HepG2 (cell line): ENCODE results near the gene TMEM14A. TPM values are rescaled to one million over a fixed set of nuclear protein-coding genes. Genes with fewer than 3 reads are reported as not detected.

Source experiments
- ATAC-seq: fragments of 200-7000 bp; cut with Tn5 transposase; 3 replicates; pipeline ENCODE4 v1.9.1; 2020; ENCODE audit warnings: mild to moderate bottlenecking, moderate library complexity
- BruUV-seq: library from RNA; stranded (reverse); fragments of 400-500 nt; replicated peaks from 2 replicates; lab custom pipeline; 2021; lab: Mats Ljungman, UMichigan
- CTCF ChIA-PET: fragments of 300-600 bp; formaldehyde crosslinking; extraction: SDS; loops from one replicate; lab custom pipeline; 2021; ENCODE audit warnings: low total read pairs, inconsistent platforms, low intra/inter-chr PET ratio; lab: Yijun Ruan, JAX
- POLR2A ChIA-PET: fragments of 350-600 bp; sonication (Branson Sonifier 250); formaldehyde crosslinking; loops from one replicate; lab custom pipeline; 2020; ENCODE audit warnings: antibody characterized with exemption, inconsistent platforms; lab: Yijun Ruan, JAX
- DNase-seq: peaks from one replicate; pipeline ENCODE4 v3.0.0-alpha.2; 2015; ENCODE audit warnings: low spot score
- FAIRE-seq: peaks from 3 replicates; lab custom pipeline; 2011; peaks lifted over from hg19 to GRCh38; lab: Jason Lieb, UNC
- H2AFZ ChIP-seq: one replicate; pipeline ENCODE4 v1.6.1; 2011; ENCODE audit warnings: low read length, inconsistent platforms
- H3K27ac ChIP-seq: fragments of 300-600 bp; 3 replicates; pipeline ENCODE4 v1.8.0; 2011; ENCODE audit warnings: mixed run types, mild to moderate bottlenecking, mixed read lengths, low read length, inconsistent platforms; ENCODE audit not compliant: insufficient read depth; ENCODE audit errors: extremely low read length
- H3K27me3 ChIP-seq, 2 experiments: fragments of 200-600 bp in 1 of 2; 2 replicates in 1 of 2; 3 replicates in 1 of 2; pipeline versions ENCODE4 v1.6.0 to v1.8.0; 2011; ENCODE audit warnings: low read length in 2 of 2, mild to moderate bottlenecking in 2 of 2, moderate library complexity in 2 of 2, inconsistent platforms in 1 of 2; ENCODE audit not compliant: insufficient read depth in 2 of 2, control insufficient read depth in 1 of 2
- H3K36me3 ChIP-seq, 2 experiments: fragments of 200-600 bp in 1 of 2; replicated peaks in 1 of 2; 2 replicates in 1 of 2; 3 replicates in 1 of 2; pipeline versions ENCODE4 v1.5.1 to v1.8.0; 2011; ENCODE audit warnings: low read length in 2 of 2, inconsistent platforms in 1 of 2; ENCODE audit not compliant: insufficient read depth in 2 of 2, control insufficient read depth in 1 of 2
- H3K4me1 ChIP-seq: 2 replicates; pipeline ENCODE4 v1.5.1; 2012; ENCODE audit warnings: low read length, inconsistent platforms; ENCODE audit not compliant: insufficient read depth
- H3K4me2 ChIP-seq: 2 replicates; pipeline ENCODE4 v1.6.0; 2011; ENCODE audit warnings: low read depth, low read length, inconsistent platforms
- H3K4me3 ChIP-seq, 3 experiments: fragments of 200-600 bp in 1 of 3; sonication (generic), shearing (Covaris generic) in 1 of 3; replicated peaks in 1 of 3; 2 replicates each; pipeline ENCODE4 v1.5.1; 2011 to 2016; ENCODE audit warnings: low read length in 3 of 3, inconsistent platforms in 2 of 3, low read depth in 2 of 3, mild to moderate bottlenecking in 2 of 3, control low read depth in 1 of 3, mixed read lengths in 1 of 3; ENCODE audit not compliant: insufficient read depth in 1 of 3
- H3K79me2 ChIP-seq: one replicate; pipeline ENCODE4 v1.6.1; 2011; ENCODE audit warnings: low read length, inconsistent platforms; ENCODE audit not compliant: insufficient read depth
- H3K9ac ChIP-seq: 2 replicates; pipeline ENCODE4 v1.6.0; 2011; ENCODE audit warnings: mild to moderate bottlenecking, low read depth, low read length, inconsistent platforms; ENCODE audit not compliant: insufficient read depth
- H3K9me3 ChIP-seq: 2 replicates; pipeline ENCODE4 v1.5.1; 2012; ENCODE audit warnings: mild to moderate bottlenecking, low read length
- H4K20me1 ChIP-seq: 2 replicates; pipeline ENCODE4 v1.6.0; 2011; ENCODE audit warnings: inconsistent platforms, mild to moderate bottlenecking, low read length, moderate library complexity; ENCODE audit not compliant: insufficient read depth
- AKAP8 ChIP-seq: sonication (generic); formaldehyde crosslinking; IDR thresholded peaks from 2 replicates; pipeline ENCODE4 v1.5.1; 2020; ENCODE audit warnings: mild to moderate bottlenecking, missing genetic modification reagents
- CAMTA2 ChIP-seq: sonication (generic); formaldehyde crosslinking; IDR thresholded peaks from 2 replicates; pipeline ENCODE4 v1.4.0; 2020; ENCODE audit warnings: mild to moderate bottlenecking, missing genetic modification reagents, borderline replicate concordance
- CREM ChIP-seq, 2 experiments: sonication (generic) in 1 of 2; formaldehyde crosslinking in 1 of 2; IDR thresholded peaks; 2 replicates each; pipeline versions ENCODE4 v1.4.0 to v1.6.1; 2016 to 2020; ENCODE audit warnings: antibody characterized with exemption in 1 of 2, mild to moderate bottlenecking in 1 of 2, missing genetic modification reagents in 1 of 2
- HCFC1 ChIP-seq: fragments of 150-350 bp; IDR thresholded peaks from 2 replicates; pipeline ENCODE4 v1.6.1; 2014; ENCODE audit warnings: low read depth, low read length
- HOXA5 ChIP-seq: sonication (generic); formaldehyde crosslinking; IDR thresholded peaks from 2 replicates; pipeline ENCODE4 v1.4.0; 2020; ENCODE audit warnings: missing genetic modification reagents
- HOXA9 ChIP-seq: sonication (generic); formaldehyde crosslinking; IDR thresholded peaks from 2 replicates; pipeline ENCODE4 v1.8.1; 2022; ENCODE audit warnings: missing genetic modification reagents, mild to moderate bottlenecking, moderate library complexity, borderline replicate concordance
- MBD4 ChIP-seq: IDR thresholded peaks from 2 replicates; pipeline ENCODE4 v1.6.1; 2012; ENCODE audit warnings: low read length, inconsistent platforms, borderline replicate concordance
- MTA1 ChIP-seq: sonication (generic); formaldehyde crosslinking; IDR thresholded peaks from 2 replicates; pipeline ENCODE4 v1.4.0; 2020; ENCODE audit warnings: missing genetic modification reagents, mild to moderate bottlenecking, borderline replicate concordance
- SP4 ChIP-seq: sonication (generic); formaldehyde crosslinking; IDR thresholded peaks from 2 replicates; pipeline ENCODE4 v1.8.1; 2023; ENCODE audit warnings: mild to moderate bottlenecking, missing genetic modification reagents
- ZNF224 ChIP-seq: sonication (generic); formaldehyde crosslinking; IDR thresholded peaks from 2 replicates; pipeline ENCODE4 v1.5.0; 2020; ENCODE audit warnings: mild to moderate bottlenecking, missing genetic modification reagents
- ZNF713 ChIP-seq: sonication (generic); formaldehyde crosslinking; IDR thresholded peaks from 2 replicates; pipeline ENCODE4 v1.4.0; 2020; ENCODE audit warnings: mild to moderate bottlenecking, missing genetic modification reagents
- ZZZ3 ChIP-seq: sonication (generic); formaldehyde crosslinking; IDR thresholded peaks from 2 replicates; pipeline ENCODE4 v1.4.0; 2020; ENCODE audit warnings: missing genetic modification reagents, mild to moderate bottlenecking, borderline replicate concordance
- WGBS: methylation state at CpG from one replicate; pipeline ENCODE4 v1.1.6; 2017; ENCODE audit warnings: low lambda C conversion rate; 5-methylcytosine and 5-hydroxymethylcytosine counted together
- in situ Hi-C: cut with HindIII; loops from 2 replicates; pipeline ENCODE4 v1.10.0; 2017; ENCODE audit warnings: low pct_unique_long_range_greater_than_20kb; ENCODE audit not compliant: extremely low pct_ligation_motif_present
- intact Hi-C: fragments of 100-400 bp; cut with micrococcal nuclease; formaldehyde crosslinking; loops from one replicate; pipeline ENCODE4 v1.10.0; 2022; ENCODE audit not compliant: unreplicated experiment
- polyA plus RNA-seq, 8 experiments: library from polyadenylated mRNA; depleted of rRNA in 3 of 8; stranded (reverse) in 7 of 8; unstranded in 1 of 8; fragments of >200 nt; fragmentation: Illumina TruSeq in 4 of 8; extraction: Trizol in 4 of 8; gene quantifications; 2 replicates each; pipeline versions ENCODE4 v1.2.1 to v1.2.3, GENCODE V29; 2011 to 2016; ENCODE audit warnings: low read depth in 4 of 8, missing spikeins in 1 of 8, mixed read lengths in 1 of 8; ENCODE audit not compliant: insufficient read depth in 1 of 8
- total RNA-seq, 5 experiments: library from RNA; depleted of rRNA; stranded (reverse); fragments of >200 nt; fragmentation: Illumina TruSeq; extraction: Trizol; gene quantifications; 2 replicates each; pipeline ENCODE4 v1.2.3, GENCODE V29; 2016; ENCODE audit warnings: low read depth in 1 of 5
- TF ChIP-seq, protein P1 (sequence below): sonication (generic); formaldehyde crosslinking; IDR thresholded peaks from 2 replicates; pipeline ENCODE4 v1.5.0; 2020; ENCODE audit warnings: missing genetic modification reagents, mild to moderate bottlenecking, borderline replicate concordance
- TF ChIP-seq, protein P2 (sequence below): IDR thresholded peaks from 2 replicates; pipeline ENCODE4 v1.6.1; 2016; ENCODE audit warnings: missing compliant biosample characterization, missing genetic modification reagents, borderline replicate concordance
- TF ChIP-seq, protein P3 (sequence below): IDR thresholded peaks from 2 replicates; pipeline ENCODE4 v1.6.1; 2016; ENCODE audit warnings: mild to moderate bottlenecking, missing biosample characterization, missing genetic modification reagents
- TF ChIP-seq, protein P4 (sequence below): sonication (generic); formaldehyde crosslinking; IDR thresholded peaks from 2 replicates; pipeline ENCODE4 v1.4.0; 2020; ENCODE audit warnings: missing genetic modification reagents

The TMEM14A gene
- total and polyA plus RNA-seq, 2 of the 13 experiments (the other 11 are each of a cell fraction or from before 2014, with no cell fraction given) = 24.6 to 73.7 TPM

DNA sequence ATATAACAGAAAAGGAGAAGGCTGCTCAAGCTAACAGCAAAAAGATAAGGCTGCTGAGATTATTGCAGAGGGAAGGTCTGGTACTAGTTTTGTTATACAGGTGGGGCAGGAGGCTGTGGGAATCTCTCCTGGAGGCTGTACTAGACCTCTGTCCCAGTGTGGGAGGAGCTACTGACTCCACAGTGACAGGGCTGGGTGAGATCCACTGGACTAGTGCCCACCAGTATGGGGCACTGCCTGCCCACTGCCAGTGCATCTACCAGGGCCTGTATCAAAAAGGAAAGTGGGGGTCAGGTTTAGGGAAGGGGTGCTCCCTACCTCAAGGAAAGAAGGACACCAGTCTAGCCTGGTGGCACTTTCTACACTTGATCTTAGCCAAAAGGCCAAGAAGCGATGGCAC is 62.3 kb downstream of the TMEM14A start:
- no peaks in the 10 kb centered on the region for H4K20me1 ChIP-seq
- H3K4me2 ChIP-seq = no peak overlapping the region
- POLR2A ChIA-PET = no interaction called here
- H3K4me1 ChIP-seq = peaks cover 38% of the 10 kb centered on the region
- DNase-seq (no peak), ATAC-seq (no peak), FAIRE-seq (no peak)
- WGBS = 100% methylated on average over 1 of the region's 1 CpG
- no TSS peak for BruUV-seq
- no peaks in the 10 kb centered on the region for H3K79me2 ChIP-seq
- in situ Hi-C loops = no loop called here
- intact Hi-C loops = no loop called here
- no peak for TF ChIP-seq ZNF224 (CRISPR knock-in tag)
- TF ChIP-seq, protein P1, sequence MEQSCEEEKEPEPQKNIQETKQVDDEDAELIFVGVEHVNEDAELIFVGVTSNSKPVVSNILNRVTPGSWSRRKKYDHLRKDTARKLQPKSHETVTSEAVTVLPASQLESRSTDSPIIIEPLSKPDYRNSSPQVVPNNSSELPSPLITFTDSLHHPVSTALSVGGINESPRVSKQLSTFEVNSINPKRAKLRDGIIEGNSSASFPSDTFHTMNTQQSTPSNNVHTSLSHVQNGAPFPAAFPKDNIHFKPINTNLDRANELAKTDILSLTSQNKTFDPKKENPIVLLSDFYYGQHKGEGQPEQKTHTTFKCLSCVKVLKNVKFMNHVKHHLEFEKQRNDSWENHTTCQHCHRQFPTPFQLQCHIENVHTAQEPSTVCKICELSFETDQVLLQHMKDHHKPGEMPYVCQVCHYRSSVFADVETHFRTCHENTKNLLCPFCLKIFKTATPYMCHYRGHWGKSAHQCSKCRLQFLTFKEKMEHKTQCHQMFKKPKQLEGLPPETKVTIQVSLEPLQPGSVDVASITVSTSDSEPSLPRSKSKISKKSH = no peak
- no peak for TF ChIP-seq HOXA5 (CRISPR knock-in tag)
- TF ChIP-seq CREM (IDR thresholded peaks at IDR 0.05) = no peak
- TF ChIP-seq CREM (CRISPR knock-in tag; IDR thresholded peaks at IDR 0.05) = no peak
- no peak for TF ChIP-seq AKAP8 (CRISPR knock-in tag)
- TF ChIP-seq MTA1 (CRISPR knock-in tag) = no peak
- TF ChIP-seq ZNF713 = no peak
- TF ChIP-seq, protein P2, sequence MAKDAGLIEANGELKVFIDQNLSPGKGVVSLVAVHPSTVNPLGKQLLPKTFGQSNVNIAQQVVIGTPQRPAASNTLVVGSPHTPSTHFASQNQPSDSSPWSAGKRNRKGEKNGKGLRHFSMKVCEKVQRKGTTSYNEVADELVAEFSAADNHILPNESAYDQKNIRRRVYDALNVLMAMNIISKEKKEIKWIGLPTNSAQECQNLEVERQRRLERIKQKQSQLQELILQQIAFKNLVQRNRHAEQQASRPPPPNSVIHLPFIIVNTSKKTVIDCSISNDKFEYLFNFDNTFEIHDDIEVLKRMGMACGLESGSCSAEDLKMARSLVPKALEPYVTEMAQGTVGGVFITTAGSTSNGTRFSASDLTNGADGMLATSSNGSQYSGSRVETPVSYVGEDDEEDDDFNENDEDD (CRISPR knock-in tag) = no peak
- no peak for TF ChIP-seq SP4 (CRISPR knock-in tag)
- TF ChIP-seq, protein P3, sequence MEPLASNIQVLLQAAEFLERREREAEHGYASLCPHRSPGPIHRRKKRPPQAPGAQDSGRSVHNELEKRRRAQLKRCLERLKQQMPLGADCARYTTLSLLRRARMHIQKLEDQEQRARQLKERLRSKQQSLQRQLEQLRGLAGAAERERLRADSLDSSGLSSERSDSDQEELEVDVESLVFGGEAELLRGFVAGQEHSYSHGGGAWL (CRISPR knock-in tag) = no peak
- TF ChIP-seq HOXA9 (CRISPR knock-in tag) = no peak
- no peak for TF ChIP-seq MBD4
- no peak for TF ChIP-seq ZZZ3 (CRISPR knock-in tag)
- TF ChIP-seq HCFC1 = no peak
- no peak for TF ChIP-seq CAMTA2 (CRISPR knock-in tag)
- TF ChIP-seq, protein P4, sequence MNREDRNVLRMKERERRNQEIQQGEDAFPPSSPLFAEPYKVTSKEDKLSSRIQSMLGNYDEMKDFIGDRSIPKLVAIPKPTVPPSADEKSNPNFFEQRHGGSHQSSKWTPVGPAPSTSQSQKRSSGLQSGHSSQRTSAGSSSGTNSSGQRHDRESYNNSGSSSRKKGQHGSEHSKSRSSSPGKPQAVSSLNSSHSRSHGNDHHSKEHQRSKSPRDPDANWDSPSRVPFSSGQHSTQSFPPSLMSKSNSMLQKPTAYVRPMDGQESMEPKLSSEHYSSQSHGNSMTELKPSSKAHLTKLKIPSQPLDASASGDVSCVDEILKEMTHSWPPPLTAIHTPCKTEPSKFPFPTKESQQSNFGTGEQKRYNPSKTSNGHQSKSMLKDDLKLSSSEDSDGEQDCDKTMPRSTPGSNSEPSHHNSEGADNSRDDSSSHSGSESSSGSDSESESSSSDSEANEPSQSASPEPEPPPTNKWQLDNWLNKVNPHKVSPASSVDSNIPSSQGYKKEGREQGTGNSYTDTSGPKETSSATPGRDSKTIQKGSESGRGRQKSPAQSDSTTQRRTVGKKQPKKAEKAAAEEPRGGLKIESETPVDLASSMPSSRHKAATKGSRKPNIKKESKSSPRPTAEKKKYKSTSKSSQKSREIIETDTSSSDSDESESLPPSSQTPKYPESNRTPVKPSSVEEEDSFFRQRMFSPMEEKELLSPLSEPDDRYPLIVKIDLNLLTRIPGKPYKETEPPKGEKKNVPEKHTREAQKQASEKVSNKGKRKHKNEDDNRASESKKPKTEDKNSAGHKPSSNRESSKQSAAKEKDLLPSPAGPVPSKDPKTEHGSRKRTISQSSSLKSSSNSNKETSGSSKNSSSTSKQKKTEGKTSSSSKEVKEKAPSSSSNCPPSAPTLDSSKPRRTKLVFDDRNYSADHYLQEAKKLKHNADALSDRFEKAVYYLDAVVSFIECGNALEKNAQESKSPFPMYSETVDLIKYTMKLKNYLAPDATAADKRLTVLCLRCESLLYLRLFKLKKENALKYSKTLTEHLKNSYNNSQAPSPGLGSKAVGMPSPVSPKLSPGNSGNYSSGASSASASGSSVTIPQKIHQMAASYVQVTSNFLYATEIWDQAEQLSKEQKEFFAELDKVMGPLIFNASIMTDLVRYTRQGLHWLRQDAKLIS (CRISPR knock-in tag) = no peak
- CTCF ChIA-PET = no interaction called here
- no peaks in the 10 kb centered on the region for H3K27me3 ChIP-seq
- H2AFZ ChIP-seq = no peak overlapping the region
- no peak overlapping the region for H3K9ac ChIP-seq
- no peak overlapping the region for H3K27ac ChIP-seq
- H3K4me3 ChIP-seq = no peak overlapping the region
- H3K9me3 ChIP-seq = no peaks in the 10 kb centered on the region
- no peaks in the 10 kb centered on the region for H3K36me3 ChIP-seq
